ENCODE data around the gene ZDHHC4.

GRCh38 chr7:6533893-6534495 is 43.3 kb upstream of the ZDHHC4 start:
- TF ChIP-seq, protein P1, sequence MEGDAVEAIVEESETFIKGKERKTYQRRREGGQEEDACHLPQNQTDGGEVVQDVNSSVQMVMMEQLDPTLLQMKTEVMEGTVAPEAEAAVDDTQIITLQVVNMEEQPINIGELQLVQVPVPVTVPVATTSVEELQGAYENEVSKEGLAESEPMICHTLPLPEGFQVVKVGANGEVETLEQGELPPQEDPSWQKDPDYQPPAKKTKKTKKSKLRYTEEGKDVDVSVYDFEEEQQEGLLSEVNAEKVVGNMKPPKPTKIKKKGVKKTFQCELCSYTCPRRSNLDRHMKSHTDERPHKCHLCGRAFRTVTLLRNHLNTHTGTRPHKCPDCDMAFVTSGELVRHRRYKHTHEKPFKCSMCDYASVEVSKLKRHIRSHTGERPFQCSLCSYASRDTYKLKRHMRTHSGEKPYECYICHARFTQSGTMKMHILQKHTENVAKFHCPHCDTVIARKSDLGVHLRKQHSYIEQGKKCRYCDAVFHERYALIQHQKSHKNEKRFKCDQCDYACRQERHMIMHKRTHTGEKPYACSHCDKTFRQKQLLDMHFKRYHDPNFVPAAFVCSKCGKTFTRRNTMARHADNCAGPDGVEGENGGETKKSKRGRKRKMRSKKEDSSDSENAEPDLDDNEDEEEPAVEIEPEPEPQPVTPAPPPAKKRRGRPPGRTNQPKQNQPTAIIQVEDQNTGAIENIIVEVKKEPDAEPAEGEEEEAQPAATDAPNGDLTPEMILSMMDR (IDR thresholded peaks at IDR 0.05; ENCODE audit: low read depth, low read length, poor library complexity, severe bottlenecking), result no peak
- no peak for TF ChIP-seq EZH2phosphoT487 (IDR thresholded peaks at IDR 0.05; ENCODE audit: borderline replicate concordance, low read length)

Data from DOHH2 (cell line).